Stomach (tissue), 9 donors: ENCODE results near the gene COPE. TPM values are rescaled to one million over a fixed set of nuclear protein-coding genes. Genes with fewer than 3 reads are reported as not detected.
A peak's percentile ranks its signal among the peaks of the same experiment; 100 is the strongest.

Experiments
- DNase-seq, 2 donors: peaks; one replicate each; pipeline versions ENCODE4 v3.0.0 to v3.0.0-alpha.2; 2013 to 2019
- H3K27ac ChIP-seq, 5 donors: fragments of 200-600 bp in 4 of 5; sonication (generic) in 4 of 5; one replicate each; pipeline ENCODE4 v1.5.1; 2013 to 2019; ENCODE audit warnings: mild to moderate bottlenecking in 1 of 5, moderate library complexity in 1 of 5
- H3K27me3 ChIP-seq, 3 donors: fragments of 200-600 bp; sonication (generic); one replicate each; pipeline ENCODE4 v1.5.1; 2017 to 2019; ENCODE audit warnings: mixed run types in 1 of 3
- H3K36me3 ChIP-seq, 4 donors: fragments of 200-600 bp; sonication (generic); 1 replicate in 3 of 4; 2 replicates in 1 of 4; pipeline ENCODE4 v1.5.1; 2016 to 2019
- H3K4me1 ChIP-seq, 4 donors: fragments of 200-600 bp; sonication (generic); one replicate each; pipeline ENCODE4 v1.5.1; 2016 to 2019
- H3K4me3 ChIP-seq, 4 donors: fragments of 200-600 bp; sonication (generic) in 3 of 4; one replicate each; pipeline ENCODE4 v1.5.1; 2016 to 2019; ENCODE audit warnings: mild to moderate bottlenecking in 1 of 4
- H3K9me3 ChIP-seq, 4 donors: fragments of 200-600 bp; sonication (generic); one replicate each; pipeline ENCODE4 v1.5.1; 2016 to 2019
- CTCF ChIP-seq, 7 experiments: fragments of 450-650 bp in 4 of 7; fragments of 200-600 bp in 3 of 7; sonication (generic) in 3 of 7; IDR thresholded peaks; one replicate each; pipeline ENCODE4 v1.5.1; 2016 to 2019; ENCODE audit warnings: antibody characterized with exemption in 7 of 7, control low read depth in 2 of 7, mild to moderate bottlenecking in 1 of 7
- EP300 ChIP-seq: sonication (generic); formaldehyde crosslinking; IDR thresholded peaks from one replicate; pipeline ENCODE4 v1.6.1; 2017; ENCODE audit warnings: antibody characterized with exemption
- POLR2A ChIP-seq, 4 donors: fragments of 450-650 bp; IDR thresholded peaks; one replicate each; pipeline ENCODE4 v1.6.1; 2016; ENCODE audit warnings: antibody characterized with exemption in 4 of 4, control low read depth in 2 of 4, mild to moderate bottlenecking in 1 of 4, moderate library complexity in 1 of 4
- POLR2AphosphoS5 ChIP-seq, 3 donors: sonication (generic); formaldehyde crosslinking; IDR thresholded peaks; one replicate each; pipeline ENCODE4 v1.6.1; 2016; ENCODE audit warnings: antibody characterized with exemption in 3 of 3
- WGBS, 5 donors: extraction: QIAGEN DNeasy Blood & Tissue Kit in 3 of 5; methylation state at CpG; one replicate each; pipeline versions ENCODE4 v1.1.5 to v1.1.7; 2013 to 2018; 5-methylcytosine and 5-hydroxymethylcytosine counted together
- intact Hi-C: fragments of 100-400 bp; cut with DNase I; formaldehyde crosslinking; loops from one replicate; pipeline ENCODE4 v1.15.1; 2023; ENCODE audit warnings: low total_unique reads
- polyA plus RNA-seq, 3 donors: library from polyadenylated mRNA; stranded (reverse); fragments of 200-250 nt; gene quantifications; one replicate each; pipeline ENCODE4 v1.2.3, GENCODE V29; 2013
- total RNA-seq, 5 donors: library from RNA; depleted of rRNA; stranded (reverse); fragments of >200 nt; gene quantifications; one replicate each; pipeline versions ENCODE4 v1.1.0 to v1.2.3, GENCODE V29; 2014 to 2016
- donor health status: healthy with polysubstance abuse.
- donor health status: Bipolar disorder and iron deficiency.
- donor health status: healthy.

The COPE gene
- total and polyA plus RNA-seq, 8 donors = 76.7 to 283 (median 209) TPM

- no peak for TF ChIP-seq POLR2AphosphoS5 (IDR thresholded peaks at IDR 0.05)
- no peak for TF ChIP-seq CTCF (IDR thresholded peaks at IDR 0.05)
- TF ChIP-seq POLR2A (IDR thresholded peaks at IDR 0.05) = no peak
- Histone ChIP-seq H3K9me3 (no peaks in the 10 kb centered on the region), H3K27ac (no peak overlapping the region), H3K4me3 (no peak overlapping the region), H3K4me1 (peaks cover 13 to 48% (median 27%) of the 10 kb centered on the region in 4 donors), H3K36me3 (peaks cover 20 to 37% (median 31%) of the 10 kb centered on the region in 4 donors), H3K27me3 (peaks cover 5 to 50% (median 34%) of the 10 kb centered on the region in 3 donors)
- intact Hi-C loops = no loop called here
- 81 to 88% (median 84%) methylated on average over 24 to 25 of the region's 25 CpGs for WGBS, 5 donors
- DNase-seq = no peak
Measured at GRCh38 chr19:18897094-18898029, 21.8 kb downstream of the COPE start.

GRCh38 chr19:18896421-18896841, 22.8 kb downstream of the COPE start:
- Histone ChIP-seq H3K36me3 (peaks cover 18 to 33% (median 28%) of the 10 kb centered on the region in 4 donors), H3K4me3 (peak overlapping the region in 3 of 4 donors; percentile 15 to 28 (median 28)), H3K4me1 (peaks cover 13 to 48% (median 27%) of the 10 kb centered on the region in 4 donors), H3K9me3 (no peaks in the 10 kb centered on the region), H3K27ac (no peak overlapping the region), H3K27me3 (peaks cover 5 to 50% (median 34%) of the 10 kb centered on the region in 3 donors)
- 14 to 60% (median 17%) methylated on average over 1 to 33 of the region's 33 CpGs for WGBS, 5 donors
- DNase-seq = peak in 1 of 2 donors; percentile 46
- intact Hi-C loops = no loop called here
- no peak for TF ChIP-seq EP300
- no peak for TF ChIP-seq POLR2A (IDR thresholded peaks at IDR 0.05)
- no peak for TF ChIP-seq POLR2AphosphoS5 (IDR thresholded peaks at IDR 0.05)
- TF ChIP-seq CTCF (IDR thresholded peaks at IDR 0.05) = no peak

- Histone ChIP-seq H3K27me3 (peaks cover 5 to 50% (median 34%) of the 10 kb centered on the region in 3 donors), H3K4me3 (peak within 1 kb of the TSS; percentile 36 to 50 (median 43)), H3K4me1 (peaks cover 13 to 48% (median 27%) of the 10 kb centered on the region in 4 donors), H3K36me3 (peaks cover 12 to 28% (median 22%) of the 10 kb centered on the region in 4 donors), H3K27ac (peak within 1 kb of the TSS in 2 of 5 donors; percentile 7 to 38), H3K9me3 (no peaks in the 10 kb centered on the region)
- 1 to 3% (median 1%) methylated on average over 22 to 82 of the region's 89 CpGs; no CpG with 5 or more reads in 2 of the 5 donors for whole genome bisulfite sequencing, 5 donors
- peak in 1 of 2 donors; percentile 73 for DNase-seq
- intact Hi-C loops = no loop called here
- TF ChIP-seq CTCF (IDR thresholded peaks at IDR 0.05) = no peak
- no peak for TF ChIP-seq POLR2A (IDR thresholded peaks at IDR 0.05)
- TF ChIP-seq POLR2AphosphoS5 (IDR thresholded peaks at IDR 0.05) = no peak
- no peak for TF ChIP-seq EP300
Measured at GRCh38 chr19:18895824-18896341, 23.3 kb downstream of the COPE start, which contains the start of gene CERS1. Gene CERS1 (minus strand): TSS chr19:18896158. CDS start chr19:18896072, 86 bp downstream.
